ENCODE measurements around the gene RALGPS1.

The RALGPS1 gene

DNA sequence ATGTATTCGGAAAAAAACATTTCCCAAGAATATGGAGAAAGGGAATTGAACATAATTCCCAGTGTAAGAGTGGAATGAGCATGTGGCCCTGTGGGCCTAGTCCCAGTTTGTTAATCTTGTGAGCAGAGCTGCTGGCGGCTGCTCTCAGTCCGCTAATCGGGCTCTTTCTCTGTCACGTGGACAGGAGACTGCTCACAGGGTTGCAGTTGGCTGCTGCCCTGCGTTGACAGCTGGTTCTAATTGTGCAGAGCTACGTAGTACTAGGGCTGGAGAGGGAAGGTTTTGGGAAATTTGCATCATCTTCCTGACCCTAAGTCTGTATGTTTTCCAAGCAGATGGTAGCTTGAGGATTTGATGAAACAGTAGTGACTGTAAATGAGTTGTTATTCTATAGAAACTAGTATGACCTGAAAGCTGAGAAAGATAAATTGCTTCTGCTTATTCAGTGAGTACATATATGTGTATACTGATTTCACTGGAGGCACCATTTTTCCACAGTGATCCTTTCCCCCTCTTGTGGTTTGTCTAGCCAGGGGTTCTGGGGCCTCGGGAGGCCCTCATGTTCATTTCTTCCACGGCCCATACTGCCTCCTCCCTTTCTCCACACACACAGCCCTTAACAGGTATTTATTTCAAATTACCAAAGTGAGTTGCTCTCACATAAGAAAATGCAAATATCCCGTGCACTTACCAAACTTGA, 107.2 kb downstream of the RALGPS1 start:
- no peak overlapping the region for H3K4me2 ChIP-seq (ENCODE audit: low read depth, low read length)
- DNase-seq = no peak
- TF ChIP-seq EZH2phosphoT487 (IDR thresholded peaks at IDR 0.05; ENCODE audit: low read length) (no peak), EZH2 (optimal IDR thresholded peaks at IDR 0.05; ENCODE audit: low read depth, low read length) (no peak)
- TF ChIP-seq, protein P1, sequence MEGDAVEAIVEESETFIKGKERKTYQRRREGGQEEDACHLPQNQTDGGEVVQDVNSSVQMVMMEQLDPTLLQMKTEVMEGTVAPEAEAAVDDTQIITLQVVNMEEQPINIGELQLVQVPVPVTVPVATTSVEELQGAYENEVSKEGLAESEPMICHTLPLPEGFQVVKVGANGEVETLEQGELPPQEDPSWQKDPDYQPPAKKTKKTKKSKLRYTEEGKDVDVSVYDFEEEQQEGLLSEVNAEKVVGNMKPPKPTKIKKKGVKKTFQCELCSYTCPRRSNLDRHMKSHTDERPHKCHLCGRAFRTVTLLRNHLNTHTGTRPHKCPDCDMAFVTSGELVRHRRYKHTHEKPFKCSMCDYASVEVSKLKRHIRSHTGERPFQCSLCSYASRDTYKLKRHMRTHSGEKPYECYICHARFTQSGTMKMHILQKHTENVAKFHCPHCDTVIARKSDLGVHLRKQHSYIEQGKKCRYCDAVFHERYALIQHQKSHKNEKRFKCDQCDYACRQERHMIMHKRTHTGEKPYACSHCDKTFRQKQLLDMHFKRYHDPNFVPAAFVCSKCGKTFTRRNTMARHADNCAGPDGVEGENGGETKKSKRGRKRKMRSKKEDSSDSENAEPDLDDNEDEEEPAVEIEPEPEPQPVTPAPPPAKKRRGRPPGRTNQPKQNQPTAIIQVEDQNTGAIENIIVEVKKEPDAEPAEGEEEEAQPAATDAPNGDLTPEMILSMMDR (IDR thresholded peaks at IDR 0.05; ENCODE audit: low read length) = no peak
- H2AFZ ChIP-seq (ENCODE audit: low read length) = no peak overlapping the region
- H3K27ac ChIP-seq (ENCODE audit: low read length) = no peak overlapping the region
- H3K4me3 ChIP-seq (ENCODE audit: low read length) = no peak overlapping the region
- H4K20me1 ChIP-seq (ENCODE audit: insufficient read depth, low read length) = no peaks in the 10 kb centered on the region
- peaks cover 24% of the 10 kb centered on the region for H3F3A ChIP-seq (ENCODE audit: insufficient read depth, low read length)
- H3K9ac ChIP-seq (ENCODE audit: low read length) = no peak overlapping the region
- H3K36me3 ChIP-seq (replicated peaks; ENCODE audit: insufficient read depth, low read length) = no peaks in the 10 kb centered on the region
- H3K79me2 ChIP-seq (ENCODE audit: low read length) = no peaks in the 10 kb centered on the region; the same call in 1 of the 2 replicates
- no peaks in the 10 kb centered on the region for H3K9me2 ChIP-seq (replicated peaks; ENCODE audit: insufficient read depth, low read length)
- no peaks in the 10 kb centered on the region for H3K27me3 ChIP-seq (replicated peaks; ENCODE audit: insufficient read depth, low read length)
- peaks cover 38% of the 10 kb centered on the region for H3K4me1 ChIP-seq (ENCODE audit: low read length)
- H3K9me3 ChIP-seq (replicated peaks; ENCODE audit: insufficient read depth, low read length) = no peaks in the 10 kb centered on the region

DNA sequence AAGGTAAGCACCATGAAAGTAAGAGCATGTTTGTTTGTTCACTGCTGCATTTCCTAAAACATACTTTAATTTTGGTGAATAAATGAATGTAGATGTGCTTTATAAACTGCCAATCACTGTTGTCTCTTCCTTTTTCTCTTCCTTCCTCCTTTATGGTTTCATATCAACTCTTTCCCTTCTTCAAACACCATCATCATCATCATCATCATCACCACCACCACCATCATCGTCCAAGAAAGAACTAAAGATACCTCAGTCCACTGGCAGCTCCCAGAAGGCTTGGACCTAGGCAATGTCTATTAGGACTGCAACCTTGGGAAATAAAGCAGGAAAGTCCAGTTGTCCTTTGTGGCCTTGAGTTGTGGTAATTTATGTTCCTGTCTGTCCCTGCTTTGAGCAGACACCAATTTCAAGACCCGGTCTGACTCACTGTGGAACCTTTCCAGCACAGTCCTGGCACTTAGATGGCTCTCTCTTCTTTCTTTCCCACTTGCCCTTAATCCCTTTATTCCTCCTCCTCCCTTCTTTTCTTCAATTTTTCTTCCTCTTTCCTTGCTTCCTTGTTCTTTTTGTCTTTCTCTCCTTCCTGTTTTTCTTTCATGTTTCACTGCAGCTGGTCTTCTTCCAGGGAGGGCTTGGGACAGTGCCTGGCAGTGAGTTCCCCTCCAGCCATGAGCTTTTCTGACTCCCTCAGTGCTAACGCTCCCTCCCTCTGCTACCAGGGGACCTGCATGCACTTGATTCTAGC, 108.5 kb downstream of the RALGPS1 start:
- Histone ChIP-seq H3K27me3 (replicated peaks; ENCODE audit: insufficient read depth, low read length) (no peaks in the 10 kb centered on the region), H3K4me3 (ENCODE audit: low read length) (no peak overlapping the region), H3K9me2 (replicated peaks; ENCODE audit: insufficient read depth, low read length) (no peaks in the 10 kb centered on the region), H3K27ac (ENCODE audit: low read length) (no peak overlapping the region), H3K9ac (ENCODE audit: low read length) (no peak overlapping the region), H2AFZ (ENCODE audit: low read length) (no peak overlapping the region), H4K20me1 (ENCODE audit: insufficient read depth, low read length) (no peaks in the 10 kb centered on the region), H3K4me2 (ENCODE audit: low read depth, low read length) (no peak overlapping the region), H3F3A (ENCODE audit: insufficient read depth, low read length) (peaks cover 24% of the 10 kb centered on the region), H3K36me3 (replicated peaks; ENCODE audit: insufficient read depth, low read length) (no peaks in the 10 kb centered on the region), H3K79me2 (ENCODE audit: low read length) (no peaks in the 10 kb centered on the region; the same call in 1 of the 2 replicates), H3K9me3 (replicated peaks; ENCODE audit: insufficient read depth, low read length) (no peaks in the 10 kb centered on the region), H3K4me1 (ENCODE audit: low read length) (peaks cover 38% of the 10 kb centered on the region)
- DNase-seq = no peak
- TF ChIP-seq, protein P1 (IDR thresholded peaks at IDR 0.05; ENCODE audit: low read length) = no peak
- TF ChIP-seq EZH2 (optimal IDR thresholded peaks at IDR 0.05; ENCODE audit: low read depth, low read length) (no peak), EZH2phosphoT487 (IDR thresholded peaks at IDR 0.05; ENCODE audit: low read length) (no peak)

DNA sequence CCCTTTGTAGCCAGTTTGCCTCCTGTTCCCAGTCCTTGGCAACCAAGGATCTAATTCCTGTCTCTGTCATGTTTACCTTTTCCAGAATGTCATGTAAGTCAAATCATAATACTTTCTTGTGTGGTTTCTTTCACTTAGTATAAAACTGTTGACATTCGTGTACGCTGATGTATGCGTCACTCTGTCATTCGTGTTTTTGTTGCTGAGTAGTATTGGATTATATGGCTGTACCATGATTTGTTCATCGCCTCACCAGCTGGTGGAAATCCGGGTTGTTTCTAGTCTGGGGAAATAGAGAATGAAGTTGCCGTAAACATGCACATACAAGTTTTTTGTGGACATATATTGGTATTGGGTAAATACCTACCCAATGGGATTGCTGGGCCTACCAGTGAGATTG, 110.5 kb downstream of the RALGPS1 start:
- Histone ChIP-seq H3K9me2 (replicated peaks; ENCODE audit: insufficient read depth, low read length) (no peaks in the 10 kb centered on the region), H3K9me3 (replicated peaks; ENCODE audit: insufficient read depth, low read length) (no peaks in the 10 kb centered on the region), H2AFZ (ENCODE audit: low read length) (no peak overlapping the region), H3F3A (ENCODE audit: insufficient read depth, low read length) (peaks cover 13% of the 10 kb centered on the region), H3K4me2 (ENCODE audit: low read depth, low read length) (no peak overlapping the region), H4K20me1 (ENCODE audit: insufficient read depth, low read length) (no peaks in the 10 kb centered on the region), H3K27me3 (replicated peaks; ENCODE audit: insufficient read depth, low read length) (no peaks in the 10 kb centered on the region), H3K79me2 (ENCODE audit: low read length) (no peaks in the 10 kb centered on the region; the same call in 1 of the 2 replicates), H3K4me1 (ENCODE audit: low read length) (peaks cover 26% of the 10 kb centered on the region), H3K27ac (ENCODE audit: low read length) (no peak overlapping the region), H3K4me3 (ENCODE audit: low read length) (no peak overlapping the region), H3K36me3 (replicated peaks; ENCODE audit: insufficient read depth, low read length) (no peaks in the 10 kb centered on the region), H3K9ac (ENCODE audit: low read length) (no peak overlapping the region)
- no peak for DNase-seq
- TF ChIP-seq, protein P1 (IDR thresholded peaks at IDR 0.05; ENCODE audit: low read length) = no peak
- TF ChIP-seq EZH2phosphoT487 (IDR thresholded peaks at IDR 0.05; ENCODE audit: low read length) = no peak
- no peak for TF ChIP-seq EZH2 (optimal IDR thresholded peaks at IDR 0.05; ENCODE audit: low read depth, low read length)
